ENCODE measurements around the gene CIB1. TPM values are rescaled to one million over a fixed set of nuclear protein-coding genes. Genes with fewer than 3 reads are reported as not detected.

Gene CIB1
- total RNA-seq, 1 experiment from 2014 or later, result 45.6 TPM

- ChIA-PET POLR2A (interaction anchor here (1.7 kb wide), 1 partner anchor 9 kb away, joined by 5 read pairs; no protein-coding TSS in a partner anchor), CTCF (interaction anchor here (0.6 to 0.8 kb wide), 2 partner anchors 8 to 68 kb away, joined by 3 read pairs; no protein-coding TSS in a partner anchor)
- DNase-seq (ENCODE audit: unreplicated experiment), result no peak
- H3K27ac Mint-ChIP-seq (ENCODE audit: low read depth, unreplicated experiment), result no peak overlapping the region
- no peaks in the 10 kb centered on the region for H3K4me1 Mint-ChIP-seq (ENCODE audit: insufficient read depth, unreplicated experiment)
- BruUV-seq (replicated peaks), result no TSS peak
- intact Hi-C loops (cut with micrococcal nuclease), result no loop called here
- TF ChIP-seq CTCF (IDR thresholded peaks at IDR 0.05; ENCODE audit: unreplicated experiment), result no peak
- H3K36me3 Mint-ChIP-seq (ENCODE audit: insufficient read depth, unreplicated experiment), result peaks cover 69% of the 10 kb centered on the region
- H3K4me3 Mint-ChIP-seq (ENCODE audit: unreplicated experiment), result no peak overlapping the region
- H3K27me3 Mint-ChIP-seq (ENCODE audit: insufficient read depth, unreplicated experiment), result no peaks in the 10 kb centered on the region
- no peaks in the 10 kb centered on the region for H3K9me3 Mint-ChIP-seq (ENCODE audit: unreplicated experiment)
Measured at GRCh38 chr15:90223441-90224165, 10.1 kb downstream of the CIB1 start.

GRCh38 chr15:90222547-90222946 lies 11.2 kb downstream of the CIB1 start:
- Mint-ChIP-seq H3K36me3 (ENCODE audit: insufficient read depth, unreplicated experiment) (peaks cover 64% of the 10 kb centered on the region), H3K9me3 (ENCODE audit: unreplicated experiment) (no peaks in the 10 kb centered on the region), H3K27ac (ENCODE audit: low read depth, unreplicated experiment) (no peak overlapping the region), H3K4me1 (ENCODE audit: insufficient read depth, unreplicated experiment) (no peaks in the 10 kb centered on the region), H3K27me3 (ENCODE audit: insufficient read depth, unreplicated experiment) (no peaks in the 10 kb centered on the region), H3K4me3 (ENCODE audit: unreplicated experiment) (no peak overlapping the region)
- no TSS peak for BruUV-seq (replicated peaks)
- intact Hi-C loops (cut with micrococcal nuclease), result no loop called here
- TF ChIP-seq CTCF (IDR thresholded peaks at IDR 0.05; ENCODE audit: unreplicated experiment), result no peak
- ChIA-PET CTCF (interaction anchor here (0.6 to 4.9 kb wide), 7 partner anchors 9 to 699 kb away, joined by 4 to 48 read pairs (median 7); partner anchors contain the start of genes CIB1 and GDPGP1), POLR2A (interaction anchor here (0.7 to 2.0 kb wide), 4 partner anchors 8 to 56 kb away, joined by 3 to 6 read pairs (median 5); no protein-coding TSS in a partner anchor)
- no peak for DNase-seq (ENCODE audit: unreplicated experiment)

DNA sequence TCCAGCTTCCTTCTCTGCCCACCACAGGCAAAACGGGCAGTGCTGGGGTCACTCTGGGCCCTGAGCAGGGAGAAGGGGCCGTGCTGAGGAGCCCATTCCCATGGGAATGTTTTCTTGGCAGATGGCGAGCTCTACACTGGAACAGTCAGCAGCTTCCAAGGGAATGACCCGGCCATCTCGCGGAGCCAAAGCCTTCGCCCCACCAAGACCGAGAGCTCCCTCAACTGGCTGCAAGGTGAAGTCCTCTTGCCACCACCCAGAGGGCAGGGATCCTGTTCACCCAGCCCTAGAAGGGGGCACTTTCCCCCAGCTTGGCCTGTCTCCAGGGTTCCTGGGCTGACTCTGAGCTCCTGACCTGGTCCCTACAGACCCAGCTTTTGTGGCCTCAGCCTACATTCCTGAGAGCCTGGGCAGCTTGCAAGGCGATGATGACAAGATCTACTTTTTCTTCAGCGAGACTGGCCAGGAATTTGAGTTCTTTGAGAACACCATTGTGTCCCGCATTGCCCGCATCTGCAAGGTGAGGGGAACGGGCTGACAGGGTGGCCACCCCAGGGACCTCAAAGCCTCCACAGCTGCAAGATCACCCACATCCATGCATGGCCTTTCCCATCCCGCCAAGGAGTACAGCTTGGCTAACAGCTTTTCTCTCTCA lies 12.4 kb downstream of the CIB1 start:
- H3K4me1 Mint-ChIP-seq (ENCODE audit: insufficient read depth, unreplicated experiment), result no peaks in the 10 kb centered on the region
- POLR2A ChIA-PET, result interaction anchor here (0.6 to 2.0 kb wide), 7 partner anchors 10 to 71 kb away, joined by 3 to 6 read pairs (median 4); partner anchors contain the start of gene NGRN

More for the DNA sequence above, 12.4 kb downstream of the CIB1 start:
- H3K27me3 Mint-ChIP-seq (ENCODE audit: insufficient read depth, unreplicated experiment), result no peaks in the 10 kb centered on the region
- intact Hi-C loops (cut with micrococcal nuclease), result no loop called here
- peaks cover 64% of the 10 kb centered on the region for H3K36me3 Mint-ChIP-seq (ENCODE audit: insufficient read depth, unreplicated experiment)
- CTCF ChIA-PET, result interaction anchor here (0.6 to 4.9 kb wide), 24 partner anchors 9 to 1024 kb away, joined by 3 to 48 read pairs (median 5); partner anchors contain the start of genes CIB1, GDPGP1 and SEMA4B
- BruUV-seq (replicated peaks), result no TSS peak
- H3K27ac Mint-ChIP-seq (ENCODE audit: low read depth, unreplicated experiment), result no peak overlapping the region
- no peaks in the 10 kb centered on the region for H3K9me3 Mint-ChIP-seq (ENCODE audit: unreplicated experiment)
- peak; percentile 75 for DNase-seq (ENCODE audit: unreplicated experiment)
- peak; percentile 90 for TF ChIP-seq CTCF (IDR thresholded peaks at IDR 0.05; ENCODE audit: unreplicated experiment)
- H3K4me3 Mint-ChIP-seq (ENCODE audit: unreplicated experiment), result no peak overlapping the region

Measured in MCF 10A (cell line).